Neural cell (in vitro differentiated cells): ENCODE results near the gene OR2S2.

ENCODE experiments used
- CTCF ChIP-seq: fragments of 450-650 bp; IDR thresholded peaks from 2 replicates; pipeline ENCODE4 v1.5.1; 2014; ENCODE audit warnings: antibody characterized with exemption, mild to moderate bottlenecking, moderate library complexity; ENCODE audit not compliant: poor library complexity, severe bottlenecking
- EP300 ChIP-seq: fragments of 450-650 bp; conservative IDR thresholded peaks from 2 replicates; pipeline ENCODE4 v1.6.1; 2014; ENCODE audit warnings: antibody characterized with exemption, mild to moderate bottlenecking, moderate library complexity; ENCODE audit not compliant: poor library complexity, severe bottlenecking
- EZH2 ChIP-seq: fragments of 200-600, 300-800 bp; shearing (Covaris generic), sonication (generic); IDR thresholded peaks from 2 replicates; pipeline ENCODE4 v1.6.1; 2014; ENCODE audit warnings: antibody characterized with exemption, low read length, borderline replicate concordance, mild to moderate bottlenecking; ENCODE audit not compliant: insufficient read depth, poor library complexity, severe bottlenecking
- POLR2AphosphoS5 ChIP-seq: IDR thresholded peaks from 2 replicates; pipeline ENCODE4 v1.6.1; 2012
- REST ChIP-seq: IDR thresholded peaks from 2 replicates; pipeline ENCODE4 v1.6.1; 2012; ENCODE audit warnings: borderline replicate concordance
- SMC3 ChIP-seq: fragments of 450-650 bp; conservative IDR thresholded peaks from 2 replicates; pipeline ENCODE4 v1.6.1; 2014; ENCODE audit warnings: antibody characterized with exemption, mild to moderate bottlenecking, moderate library complexity; ENCODE audit not compliant: poor library complexity
- TAF1 ChIP-seq: IDR thresholded peaks from 2 replicates; pipeline ENCODE4 v1.6.1; 2012; ENCODE audit warnings: low read depth

- TF ChIP-seq POLR2AphosphoS5 (no peak), CTCF (no peak), TAF1 (no peak), SMC3 (no peak), EP300 (no peak), EZH2 (no peak), REST (no peak)
These were observed 48.8 kb upstream of the OR2S2 start for GRCh38 chr9:36006549-36007315.
